ENCODE measurements around the gene KIF13A. TPM values are rescaled to one million over a fixed set of nuclear protein-coding genes. Genes with fewer than 3 reads are reported as not detected.
"Not testable (repeated sequence)": the region's sequence is repeated elsewhere in the genome, so short reads cannot be mapped to it uniquely, and the experiment has no call there.

The KIF13A gene
- total RNA-seq, 1 experiment from 2014 or later = 14.1 TPM

- no peaks in the 10 kb centered on the region for H3K4me1 Mint-ChIP-seq (ENCODE audit: low read depth, unreplicated experiment)
- H3K27ac Mint-ChIP-seq (ENCODE audit: unreplicated experiment) = no peak overlapping the region
- TF ChIP-seq, protein P1, sequence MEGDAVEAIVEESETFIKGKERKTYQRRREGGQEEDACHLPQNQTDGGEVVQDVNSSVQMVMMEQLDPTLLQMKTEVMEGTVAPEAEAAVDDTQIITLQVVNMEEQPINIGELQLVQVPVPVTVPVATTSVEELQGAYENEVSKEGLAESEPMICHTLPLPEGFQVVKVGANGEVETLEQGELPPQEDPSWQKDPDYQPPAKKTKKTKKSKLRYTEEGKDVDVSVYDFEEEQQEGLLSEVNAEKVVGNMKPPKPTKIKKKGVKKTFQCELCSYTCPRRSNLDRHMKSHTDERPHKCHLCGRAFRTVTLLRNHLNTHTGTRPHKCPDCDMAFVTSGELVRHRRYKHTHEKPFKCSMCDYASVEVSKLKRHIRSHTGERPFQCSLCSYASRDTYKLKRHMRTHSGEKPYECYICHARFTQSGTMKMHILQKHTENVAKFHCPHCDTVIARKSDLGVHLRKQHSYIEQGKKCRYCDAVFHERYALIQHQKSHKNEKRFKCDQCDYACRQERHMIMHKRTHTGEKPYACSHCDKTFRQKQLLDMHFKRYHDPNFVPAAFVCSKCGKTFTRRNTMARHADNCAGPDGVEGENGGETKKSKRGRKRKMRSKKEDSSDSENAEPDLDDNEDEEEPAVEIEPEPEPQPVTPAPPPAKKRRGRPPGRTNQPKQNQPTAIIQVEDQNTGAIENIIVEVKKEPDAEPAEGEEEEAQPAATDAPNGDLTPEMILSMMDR (IDR thresholded peaks at IDR 0.05; ENCODE audit: unreplicated experiment) = no peak
- DNase-seq = no peak
- CTCF ChIA-PET = no interaction called here
- peaks cover 7% of the 10 kb centered on the region for H3K9me3 Mint-ChIP-seq (ENCODE audit: low read depth, unreplicated experiment)
- no peaks in the 10 kb centered on the region for H3K36me3 Mint-ChIP-seq (ENCODE audit: insufficient read depth, unreplicated experiment)
- intact Hi-C loops (cut with micrococcal nuclease; ENCODE audit: unreplicated experiment) = no loop called here
- H3K4me3 Mint-ChIP-seq (ENCODE audit: low read depth, unreplicated experiment) = no peak overlapping the region
- BruUV-seq (replicated peaks) = no TSS peak
- H3K27me3 Mint-ChIP-seq (ENCODE audit: unreplicated experiment) = no peaks in the 10 kb centered on the region
These were observed 92.5 kb downstream of the KIF13A start for GRCh38 chr6:17894905-17895304.

GRCh38 chr6:17894191-17894590, 93.2 kb downstream of the KIF13A start:
- intact Hi-C loops (cut with micrococcal nuclease; ENCODE audit: unreplicated experiment) = no loop called here
- CTCF ChIA-PET = interaction anchor here (0.7 kb wide), 1 partner anchor 441 kb away, joined by 3 read pairs; no protein-coding TSS in a partner anchor
- no peak overlapping the region for H3K4me3 Mint-ChIP-seq (ENCODE audit: low read depth, unreplicated experiment)
- no peaks in the 10 kb centered on the region for H3K27me3 Mint-ChIP-seq (ENCODE audit: unreplicated experiment)
- H3K27ac Mint-ChIP-seq (ENCODE audit: unreplicated experiment) = no peak overlapping the region
- no peaks in the 10 kb centered on the region for H3K36me3 Mint-ChIP-seq (ENCODE audit: insufficient read depth, unreplicated experiment)
- H3K4me1 Mint-ChIP-seq (ENCODE audit: low read depth, unreplicated experiment) = no peaks in the 10 kb centered on the region
- BruUV-seq (replicated peaks) = no TSS peak
- no peak for DNase-seq
- TF ChIP-seq, protein P1 (IDR thresholded peaks at IDR 0.05; ENCODE audit: unreplicated experiment) = no peak
- H3K9me3 Mint-ChIP-seq (ENCODE audit: low read depth, unreplicated experiment) = peaks cover 7% of the 10 kb centered on the region

GRCh38 chr6:17892097-17892686, 95.2 kb downstream of the KIF13A start:
- BruUV-seq (replicated peaks) = no TSS peak
- intact Hi-C loops (cut with micrococcal nuclease; ENCODE audit: unreplicated experiment) = no loop called here

GRCh38 chr6:17890309-17890708, 97.1 kb downstream of the KIF13A start:
- TF ChIP-seq, protein P1 (IDR thresholded peaks at IDR 0.05; ENCODE audit: unreplicated experiment) = no peak
- CTCF ChIA-PET = no interaction called here
- Mint-ChIP-seq H3K27ac (ENCODE audit: unreplicated experiment) (no peak overlapping the region), H3K36me3 (ENCODE audit: insufficient read depth, unreplicated experiment) (no peaks in the 10 kb centered on the region), H3K27me3 (ENCODE audit: unreplicated experiment) (no peaks in the 10 kb centered on the region), H3K4me3 (ENCODE audit: low read depth, unreplicated experiment) (no peak overlapping the region), H3K9me3 (ENCODE audit: low read depth, unreplicated experiment) (peaks cover 3% of the 10 kb centered on the region), H3K4me1 (ENCODE audit: low read depth, unreplicated experiment) (no peaks in the 10 kb centered on the region)
- DNase-seq = no peak
- intact Hi-C loops (cut with micrococcal nuclease; ENCODE audit: unreplicated experiment) = no loop called here
- BruUV-seq (replicated peaks) = no TSS peak

More at GRCh38 chr6:17892097-17892686, 95.2 kb downstream of the KIF13A start:
- CTCF ChIA-PET = no interaction called here
- no peaks in the 10 kb centered on the region for H3K27me3 Mint-ChIP-seq (ENCODE audit: unreplicated experiment)
- no peak overlapping the region for H3K4me3 Mint-ChIP-seq (ENCODE audit: low read depth, unreplicated experiment)
- H3K36me3 Mint-ChIP-seq (ENCODE audit: insufficient read depth, unreplicated experiment) = no peaks in the 10 kb centered on the region
- peaks cover 3% of the 10 kb centered on the region for H3K9me3 Mint-ChIP-seq (ENCODE audit: low read depth, unreplicated experiment)
- TF ChIP-seq, protein P1 (IDR thresholded peaks at IDR 0.05; ENCODE audit: unreplicated experiment) = no peak
- no peak overlapping the region for H3K27ac Mint-ChIP-seq (ENCODE audit: unreplicated experiment)
- H3K4me1 Mint-ChIP-seq (ENCODE audit: low read depth, unreplicated experiment) = no peaks in the 10 kb centered on the region
- DNase-seq = no peak

- H3K4me1 Mint-ChIP-seq (ENCODE audit: low read depth, unreplicated experiment); CTCF ChIA-PET; intact Hi-C loops (cut with micrococcal nuclease; ENCODE audit: unreplicated experiment); H3K27me3 Mint-ChIP-seq (ENCODE audit: unreplicated experiment); H3K9me3 Mint-ChIP-seq (ENCODE audit: low read depth, unreplicated experiment); DNase-seq; H3K27ac Mint-ChIP-seq (ENCODE audit: unreplicated experiment); H3K36me3 Mint-ChIP-seq (ENCODE audit: insufficient read depth, unreplicated experiment); BruUV-seq (replicated peaks); H3K4me3 Mint-ChIP-seq (ENCODE audit: low read depth, unreplicated experiment): not testable (repeated sequence)
These were observed 97.7 kb downstream of the KIF13A start for GRCh38 chr6:17889777-17890176.

All from Calu3 (cell line).